Measurements from ENCODE around the gene BIVM.

BIVM gene

DNA sequence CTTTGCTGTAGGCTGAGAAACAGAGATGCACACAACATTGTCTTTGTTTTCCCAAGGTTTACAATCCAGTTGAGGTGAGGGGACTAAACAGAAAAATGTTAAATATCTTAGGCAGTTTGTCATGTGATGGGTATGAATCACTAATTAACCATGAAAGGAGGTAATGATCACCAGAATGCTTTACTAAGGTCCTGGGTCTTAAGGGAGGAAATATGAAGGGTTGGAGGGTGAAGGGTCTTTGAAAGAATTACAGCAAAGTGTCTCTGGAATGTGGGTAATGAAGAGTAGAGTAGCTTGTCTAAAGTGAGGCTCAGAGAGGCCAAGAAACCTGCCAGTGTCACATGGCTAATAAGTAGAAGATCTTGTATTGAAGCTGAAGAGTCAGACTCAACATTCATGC is 19.0 kb downstream of the BIVM start:
- TF ChIP-seq, protein P1, sequence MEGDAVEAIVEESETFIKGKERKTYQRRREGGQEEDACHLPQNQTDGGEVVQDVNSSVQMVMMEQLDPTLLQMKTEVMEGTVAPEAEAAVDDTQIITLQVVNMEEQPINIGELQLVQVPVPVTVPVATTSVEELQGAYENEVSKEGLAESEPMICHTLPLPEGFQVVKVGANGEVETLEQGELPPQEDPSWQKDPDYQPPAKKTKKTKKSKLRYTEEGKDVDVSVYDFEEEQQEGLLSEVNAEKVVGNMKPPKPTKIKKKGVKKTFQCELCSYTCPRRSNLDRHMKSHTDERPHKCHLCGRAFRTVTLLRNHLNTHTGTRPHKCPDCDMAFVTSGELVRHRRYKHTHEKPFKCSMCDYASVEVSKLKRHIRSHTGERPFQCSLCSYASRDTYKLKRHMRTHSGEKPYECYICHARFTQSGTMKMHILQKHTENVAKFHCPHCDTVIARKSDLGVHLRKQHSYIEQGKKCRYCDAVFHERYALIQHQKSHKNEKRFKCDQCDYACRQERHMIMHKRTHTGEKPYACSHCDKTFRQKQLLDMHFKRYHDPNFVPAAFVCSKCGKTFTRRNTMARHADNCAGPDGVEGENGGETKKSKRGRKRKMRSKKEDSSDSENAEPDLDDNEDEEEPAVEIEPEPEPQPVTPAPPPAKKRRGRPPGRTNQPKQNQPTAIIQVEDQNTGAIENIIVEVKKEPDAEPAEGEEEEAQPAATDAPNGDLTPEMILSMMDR (IDR thresholded peaks at IDR 0.05), result no peak
- H3K4me3 Mint-ChIP-seq, result no peak overlapping the region
- peaks cover 2% of the 10 kb centered on the region for H3K27me3 Mint-ChIP-seq (ENCODE audit: low read depth, poor library complexity)
- no peak for DNase-seq
- peaks cover 50% of the 10 kb centered on the region for H3K36me3 Mint-ChIP-seq (ENCODE audit: low read depth)
- H3K4me1 Mint-ChIP-seq, result no peaks in the 10 kb centered on the region
- H3K9me3 Mint-ChIP-seq, result peaks cover 3% of the 10 kb centered on the region
- H3K27ac Mint-ChIP-seq, result peak overlapping the region; percentile 30

DNA sequence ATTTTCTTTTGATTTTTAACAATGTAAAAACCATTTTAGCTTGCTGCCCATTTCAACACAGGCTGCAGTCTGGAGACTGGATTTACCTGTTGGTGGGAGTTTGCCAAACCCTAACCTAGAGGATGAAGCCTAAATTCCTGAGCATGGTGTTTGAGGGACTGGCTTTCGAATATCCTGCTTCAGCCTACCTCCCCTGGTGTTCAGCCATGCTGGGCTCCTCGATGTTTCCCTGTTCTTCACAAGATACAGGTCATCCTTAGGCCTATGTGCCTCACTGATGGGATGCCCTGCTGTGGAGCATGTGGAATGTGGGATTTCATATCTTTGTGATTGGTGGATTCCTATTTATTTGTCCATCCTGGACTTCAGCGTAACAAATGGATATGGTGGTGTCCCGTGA is 26.5 kb downstream of the BIVM start:
- no peak for DNase-seq
- TF ChIP-seq, protein P1 (IDR thresholded peaks at IDR 0.05), result no peak
- H3K36me3 Mint-ChIP-seq (ENCODE audit: low read depth), result peaks cover 42% of the 10 kb centered on the region
- H3K4me3 Mint-ChIP-seq, result no peak overlapping the region
- no peaks in the 10 kb centered on the region for H3K27me3 Mint-ChIP-seq (ENCODE audit: low read depth, poor library complexity)
- H3K4me1 Mint-ChIP-seq, result no peaks in the 10 kb centered on the region
- peaks cover 6% of the 10 kb centered on the region for H3K9me3 Mint-ChIP-seq
- no peak overlapping the region for H3K27ac Mint-ChIP-seq

DNA sequence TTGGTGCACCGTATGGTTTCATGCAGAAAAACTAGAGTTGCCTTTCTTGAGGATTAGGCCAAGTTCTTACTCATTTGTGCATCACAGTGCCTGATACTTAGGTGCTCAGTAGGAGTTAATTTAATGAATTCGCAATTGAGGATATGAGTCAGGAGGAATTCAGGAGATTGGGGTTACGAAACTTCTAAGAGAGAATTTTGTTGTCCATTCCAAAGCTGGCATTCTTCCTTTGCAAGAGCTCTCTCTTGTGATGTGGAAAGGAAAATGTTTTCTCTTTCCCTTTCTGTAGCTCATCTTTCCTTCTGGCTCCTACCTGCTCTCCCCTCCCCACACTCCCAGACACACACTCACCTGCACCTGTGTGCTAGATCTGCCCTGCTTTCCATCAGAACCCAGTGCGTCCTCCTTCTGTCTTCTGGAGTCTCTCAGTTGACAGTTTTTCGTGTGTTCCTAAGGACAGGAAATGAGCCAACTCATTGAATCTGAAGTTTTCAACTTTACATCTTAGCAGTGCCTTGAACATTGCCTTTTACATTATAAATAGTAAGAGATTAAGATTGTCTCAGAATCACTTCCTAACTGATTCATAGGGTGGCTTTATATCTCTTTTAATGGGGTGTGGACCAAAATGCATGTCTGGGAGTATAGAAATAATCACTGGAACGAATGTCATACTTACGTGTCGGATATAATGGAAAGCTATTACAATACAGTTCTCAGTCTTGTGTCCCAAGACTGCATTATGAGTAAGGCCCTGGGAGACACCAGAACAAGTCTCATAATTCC is 27.2 kb downstream of the BIVM start:
- peaks cover 40% of the 10 kb centered on the region for H3K36me3 Mint-ChIP-seq (ENCODE audit: low read depth)

DNA sequence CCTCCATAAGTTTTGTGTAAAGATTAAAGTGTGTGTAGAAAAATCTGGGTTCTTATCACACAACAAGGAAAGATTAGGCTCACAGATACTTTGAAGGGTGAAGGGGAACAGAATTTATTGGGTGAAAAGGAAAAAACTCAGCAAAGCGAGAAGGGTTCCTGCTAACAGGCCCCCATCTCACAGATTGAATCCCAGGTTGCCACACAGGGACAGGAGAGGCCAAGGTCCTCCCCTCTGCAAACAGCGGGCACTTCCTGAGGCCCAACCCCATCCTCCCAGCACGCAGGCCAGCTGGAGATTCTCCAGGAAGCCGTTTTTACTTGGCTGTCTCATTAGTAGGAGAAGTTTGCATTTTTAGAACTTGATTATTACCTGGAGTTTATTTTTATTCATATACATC is 31.7 kb downstream of the BIVM start:
- H3K4me1 Mint-ChIP-seq, result no peaks in the 10 kb centered on the region
- no peaks in the 10 kb centered on the region for H3K9me3 Mint-ChIP-seq
- DNase-seq, result no peak
- no peak overlapping the region for H3K4me3 Mint-ChIP-seq
- no peaks in the 10 kb centered on the region for H3K27me3 Mint-ChIP-seq (ENCODE audit: low read depth, poor library complexity)
- TF ChIP-seq, protein P1 (IDR thresholded peaks at IDR 0.05), result no peak
- H3K27ac Mint-ChIP-seq, result no peak overlapping the region
- H3K36me3 Mint-ChIP-seq (ENCODE audit: low read depth), result peaks cover 31% of the 10 kb centered on the region

More for the DNA sequence above, 27.2 kb downstream of the BIVM start:
- H3K4me3 Mint-ChIP-seq, result no peak overlapping the region
- H3K4me1 Mint-ChIP-seq, result no peaks in the 10 kb centered on the region
- TF ChIP-seq, protein P1 (IDR thresholded peaks at IDR 0.05), result no peak
- no peaks in the 10 kb centered on the region for H3K27me3 Mint-ChIP-seq (ENCODE audit: low read depth, poor library complexity)
- H3K9me3 Mint-ChIP-seq, result peaks cover 6% of the 10 kb centered on the region
- DNase-seq, result no peak
- peak overlapping the region; percentile 39 for H3K27ac Mint-ChIP-seq

DNA sequence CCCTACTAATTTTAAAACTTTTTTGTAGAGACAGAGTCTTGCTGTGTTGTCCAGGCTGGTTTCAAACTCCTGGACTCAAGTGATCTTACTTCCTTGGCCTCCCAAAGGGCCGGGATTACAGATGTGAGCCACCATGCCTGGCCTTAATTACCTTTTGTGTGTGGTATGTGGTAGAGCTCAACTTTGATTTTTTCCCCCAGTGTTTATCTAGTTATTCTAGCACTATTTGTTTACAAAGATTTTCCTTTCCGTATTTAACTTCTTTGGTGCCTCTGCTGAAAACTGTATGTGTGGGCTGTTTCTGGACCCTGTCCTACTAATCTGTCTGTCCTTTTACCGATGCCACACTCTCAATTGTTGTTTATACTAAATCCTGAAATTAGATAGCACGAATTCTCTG is 37.6 kb downstream of the BIVM start:
- no peak for DNase-seq
- no peaks in the 10 kb centered on the region for H3K27me3 Mint-ChIP-seq (ENCODE audit: low read depth, poor library complexity)
- TF ChIP-seq, protein P1 (IDR thresholded peaks at IDR 0.05), result no peak
- no peaks in the 10 kb centered on the region for H3K4me1 Mint-ChIP-seq
- H3K9me3 Mint-ChIP-seq, result no peaks in the 10 kb centered on the region
- no peak overlapping the region for H3K27ac Mint-ChIP-seq
- no peak overlapping the region for H3K4me3 Mint-ChIP-seq
- H3K36me3 Mint-ChIP-seq (ENCODE audit: low read depth), result peaks cover 49% of the 10 kb centered on the region

DNA sequence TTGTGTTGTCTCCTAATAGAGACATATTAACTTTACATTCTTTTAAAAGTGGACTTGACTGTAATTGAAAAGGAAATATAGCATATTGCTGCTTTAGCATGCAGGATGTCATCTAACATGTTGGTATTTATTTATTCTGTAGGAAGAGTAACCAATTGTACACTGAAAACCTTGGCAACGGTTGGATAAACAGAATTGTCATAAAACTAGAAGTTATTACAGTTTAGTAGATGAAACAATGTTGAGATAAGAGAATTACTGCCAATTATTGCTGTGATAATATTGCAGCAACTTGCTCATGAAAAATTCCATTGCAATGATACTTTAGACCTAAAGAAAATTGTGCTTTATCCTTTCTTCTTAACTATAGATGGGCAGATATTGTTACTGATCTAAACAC is 39.4 kb downstream of the BIVM start:
- H3K9me3 Mint-ChIP-seq, result no peaks in the 10 kb centered on the region
- no peak for DNase-seq
- no peaks in the 10 kb centered on the region for H3K27me3 Mint-ChIP-seq (ENCODE audit: low read depth, poor library complexity)
- no peak overlapping the region for H3K27ac Mint-ChIP-seq
- H3K4me1 Mint-ChIP-seq, result no peaks in the 10 kb centered on the region
- TF ChIP-seq, protein P1 (IDR thresholded peaks at IDR 0.05), result no peak
- peaks cover 41% of the 10 kb centered on the region for H3K36me3 Mint-ChIP-seq (ENCODE audit: low read depth)
- no peak overlapping the region for H3K4me3 Mint-ChIP-seq
